HG03103 (cell line): ENCODE data around the gene RAB40C.

Experiments used
- ATAC-seq: cut with Tn5 transposase; IDR thresholded peaks from one replicate; pipeline ENCODE4 v1.9.1; 2021; ENCODE audit warnings: low read depth; ENCODE audit not compliant: unreplicated experiment

The RAB40C gene

DNA sequence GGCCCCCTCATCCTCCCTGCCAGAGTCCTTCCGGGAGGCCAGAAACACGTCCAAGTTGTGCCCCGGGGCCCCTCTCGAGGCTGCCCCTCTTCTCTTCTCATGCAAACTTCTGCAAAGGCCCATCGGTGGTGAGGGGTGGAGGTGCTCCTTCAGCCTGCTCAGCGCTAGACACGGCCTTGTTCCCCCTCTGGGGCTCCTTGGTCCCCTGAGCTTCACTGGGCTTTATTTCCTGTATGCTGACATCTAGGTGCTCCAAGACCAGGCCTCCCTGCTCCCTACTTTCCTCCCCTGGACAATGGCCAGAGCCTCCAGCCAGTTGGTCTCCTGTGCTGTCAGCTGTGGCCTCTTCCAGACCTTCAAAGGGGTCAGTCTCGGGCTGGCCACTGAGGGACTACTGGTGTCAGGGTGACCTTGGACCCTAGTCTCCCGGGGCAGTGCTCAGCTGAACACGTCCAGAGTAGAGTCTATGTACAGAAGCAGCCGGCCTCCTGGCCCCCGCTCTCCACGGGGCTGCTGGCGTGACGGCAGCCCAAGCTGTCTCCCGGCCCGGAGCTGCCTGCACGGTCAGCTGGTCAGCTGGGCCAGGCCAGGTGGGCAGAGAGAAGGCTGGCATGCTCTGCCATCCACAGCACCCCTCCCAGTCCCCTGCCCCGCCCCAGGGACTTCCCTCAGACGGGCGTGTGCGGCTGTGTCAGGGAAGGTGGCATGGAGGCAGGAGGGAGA is 31.4 kb upstream of the RAB40C start:
- no peak for ATAC-seq

DNA sequence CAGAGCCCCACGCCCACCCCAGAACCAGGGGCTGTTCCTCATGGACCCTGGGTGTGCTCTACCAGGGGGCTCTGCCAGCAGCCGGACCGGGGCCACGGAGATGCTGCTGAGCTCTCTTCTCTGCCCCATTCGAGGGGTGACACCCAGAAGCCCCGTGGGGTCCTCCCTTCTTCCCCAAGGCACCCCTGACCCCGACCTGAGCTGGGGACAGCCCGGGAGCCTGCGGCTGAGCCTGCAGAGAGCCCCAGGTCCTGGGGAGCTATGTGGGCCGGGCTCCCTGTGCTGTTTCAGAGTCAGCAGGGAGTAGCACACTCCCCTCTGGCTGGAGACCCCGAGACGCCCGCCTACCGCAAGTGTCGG is 30.9 kb upstream of the RAB40C start:
- no peak for ATAC-seq

DNA sequence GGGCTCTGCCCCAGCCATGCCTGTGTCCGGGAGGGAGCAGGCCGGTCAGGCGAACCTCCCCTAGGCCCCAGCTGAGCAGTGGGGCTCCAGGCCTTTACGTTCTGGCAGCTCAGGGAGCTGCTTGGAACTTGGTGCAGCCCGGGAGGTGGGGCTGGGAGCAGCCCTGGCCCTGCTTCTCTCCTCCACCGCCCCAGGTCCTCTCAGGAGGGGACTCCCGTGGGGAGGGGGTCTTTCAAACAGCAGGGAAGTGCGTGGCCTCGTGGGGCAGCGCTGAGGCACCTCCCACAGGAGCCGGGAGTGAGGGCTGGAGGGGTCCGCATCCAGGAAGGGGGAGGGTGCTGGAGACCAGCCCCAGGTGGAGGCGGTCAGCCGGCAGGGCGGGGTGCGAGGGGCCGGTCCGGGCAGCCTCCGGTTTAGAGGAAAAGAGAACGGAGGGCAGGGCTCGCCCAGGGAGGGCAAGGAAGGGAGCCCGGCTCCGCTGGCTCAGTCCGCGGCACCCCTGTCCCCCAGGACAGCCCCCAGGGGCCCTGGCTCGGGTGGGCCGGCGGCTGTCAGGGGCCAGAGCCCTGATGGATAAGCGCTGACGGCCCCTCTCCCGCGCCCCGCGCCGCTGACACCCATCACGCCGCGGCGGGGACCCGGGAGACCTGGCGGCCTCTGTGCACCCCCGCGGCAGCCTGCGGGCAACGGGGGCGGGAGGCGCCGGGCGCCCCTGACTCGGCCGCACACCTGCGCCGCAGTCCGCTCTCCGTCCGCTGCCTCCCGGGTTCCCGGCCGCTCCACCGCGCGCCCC is 30.3 kb upstream of the RAB40C start:
- no peak for ATAC-seq

DNA sequence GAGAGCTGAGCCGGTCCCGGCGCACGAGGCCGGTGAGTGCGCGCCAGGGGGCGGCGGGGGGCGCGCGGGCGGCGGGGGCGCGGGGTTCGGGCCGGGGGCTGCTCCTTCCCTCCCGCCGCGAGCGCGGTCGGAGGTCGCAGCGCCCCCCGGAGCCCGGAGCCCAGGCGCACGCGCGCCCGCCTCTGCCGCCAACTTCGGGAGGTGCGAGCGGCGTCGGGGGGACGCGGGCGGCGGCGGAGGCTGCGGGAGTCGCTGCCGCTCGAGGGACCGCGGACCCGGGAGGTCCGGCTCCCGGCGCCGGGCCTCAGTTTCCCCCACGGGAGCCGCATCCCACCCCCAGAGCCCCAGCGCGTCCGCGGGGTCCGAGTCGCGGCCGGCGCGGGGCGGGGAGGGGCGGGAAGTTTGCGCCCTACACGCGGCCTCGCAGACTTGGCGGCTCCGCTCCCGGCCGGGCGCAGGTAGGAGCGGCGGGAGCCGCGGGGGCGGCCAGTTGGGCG is 29.6 kb upstream of the RAB40C start, which contains the start of gene PRR35:
Gene PRR35 (plus strand): TSS at position 191 of the 497 bp plus-strand sequence. CDS start 2,901 bp downstream, outside the sequence.
- ATAC-seq = no peak

DNA sequence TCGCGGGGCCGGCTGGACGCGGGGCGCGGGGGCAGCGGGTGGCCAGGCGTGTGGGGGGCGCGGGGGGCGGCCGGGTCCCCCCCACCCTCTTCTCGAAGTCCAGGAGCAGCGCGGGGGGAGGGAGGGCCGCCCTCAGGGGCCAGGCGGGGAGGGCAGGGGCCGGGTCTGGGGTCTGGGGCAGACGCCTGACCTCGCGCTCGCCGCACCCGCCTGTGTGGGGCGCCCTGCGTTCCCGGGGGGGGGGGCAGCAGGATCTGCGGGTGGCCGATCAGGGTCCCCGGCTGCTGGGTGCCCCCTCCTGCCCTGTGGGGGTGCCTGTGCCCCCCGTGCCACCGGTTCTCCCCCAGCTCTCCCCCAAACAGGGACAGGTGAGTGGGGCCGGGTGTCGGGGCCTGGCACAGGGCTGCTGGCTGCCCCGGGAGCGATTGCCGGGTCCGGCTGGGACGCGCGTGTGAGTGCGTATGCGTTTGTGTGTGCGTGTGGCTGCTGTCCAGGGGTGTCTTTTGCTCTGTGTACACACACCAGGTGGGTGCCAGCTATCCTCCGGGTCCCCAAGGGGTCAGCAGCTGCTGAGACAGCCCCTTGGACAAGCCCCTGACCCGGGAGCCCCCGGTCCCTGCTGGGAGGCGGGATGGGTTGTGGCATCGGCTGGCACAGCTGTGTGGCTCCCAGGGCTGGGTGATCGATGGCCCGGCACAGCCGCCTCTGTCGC is 29.0 kb upstream of the RAB40C start:
- no peak for ATAC-seq

DNA sequence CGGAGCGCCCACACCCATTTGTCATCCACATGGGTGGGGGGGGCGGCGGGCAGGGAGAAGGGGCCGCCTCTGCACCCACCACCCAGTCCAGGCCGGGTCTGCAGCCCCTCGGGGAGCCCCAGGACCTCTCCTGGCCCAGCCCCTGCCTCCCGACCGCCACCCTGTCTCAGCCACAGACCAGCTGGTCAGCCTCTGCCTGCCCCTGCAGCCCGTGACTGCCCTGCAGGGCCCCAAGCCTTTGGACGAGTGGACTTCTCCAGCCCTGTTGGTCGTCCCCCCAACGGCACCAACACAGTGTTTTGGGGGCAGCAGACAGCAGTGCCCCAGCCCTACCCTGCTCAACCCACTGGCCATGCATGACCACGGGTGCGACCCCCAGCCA is 28.5 kb upstream of the RAB40C start:
- no peak for ATAC-seq

DNA sequence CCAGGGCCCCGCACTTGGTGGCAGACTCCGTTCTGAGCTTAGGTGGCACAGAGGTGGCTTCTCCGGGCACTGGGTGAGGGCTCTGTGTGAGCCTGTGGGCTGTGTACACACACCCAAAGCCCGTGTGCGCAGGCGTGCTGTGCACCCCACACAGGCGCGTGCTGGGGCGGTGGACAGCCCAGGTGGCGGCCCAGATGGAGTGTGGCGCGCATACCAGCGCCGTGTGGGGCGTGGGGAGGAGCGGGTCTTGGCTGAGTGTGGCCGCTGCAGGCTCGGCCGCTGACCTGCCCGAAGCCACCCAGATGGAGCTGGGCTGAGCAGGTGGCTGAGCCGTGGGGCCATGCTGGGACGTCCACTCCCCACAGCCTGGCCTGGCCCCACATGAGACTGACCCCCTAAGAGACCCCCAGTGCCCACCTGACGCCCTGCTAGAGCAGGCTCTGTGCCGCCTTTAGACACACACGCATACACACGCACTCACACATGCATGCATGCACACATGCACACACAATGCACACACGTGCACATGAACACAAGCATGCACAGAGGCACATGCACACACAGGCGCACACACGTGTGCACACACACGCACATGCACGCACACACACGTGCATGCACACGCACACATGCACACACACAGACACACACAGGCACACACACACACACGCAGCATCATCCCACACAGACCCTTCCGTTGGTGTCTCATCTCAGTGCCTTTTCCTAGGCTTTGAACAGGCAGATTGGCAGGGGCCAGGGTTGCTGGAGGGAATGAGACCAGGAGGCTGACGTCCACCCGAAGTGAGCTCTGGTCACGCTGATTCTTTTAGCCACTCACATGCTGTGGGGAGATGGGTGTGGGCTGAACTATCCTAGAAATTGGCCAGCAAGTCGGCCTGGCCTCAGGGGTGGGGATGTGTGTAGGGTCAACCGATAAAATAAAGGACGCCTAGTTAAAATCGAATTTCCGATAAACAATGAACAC is 27.6 kb upstream of the RAB40C start:
- no peak for ATAC-seq

DNA sequence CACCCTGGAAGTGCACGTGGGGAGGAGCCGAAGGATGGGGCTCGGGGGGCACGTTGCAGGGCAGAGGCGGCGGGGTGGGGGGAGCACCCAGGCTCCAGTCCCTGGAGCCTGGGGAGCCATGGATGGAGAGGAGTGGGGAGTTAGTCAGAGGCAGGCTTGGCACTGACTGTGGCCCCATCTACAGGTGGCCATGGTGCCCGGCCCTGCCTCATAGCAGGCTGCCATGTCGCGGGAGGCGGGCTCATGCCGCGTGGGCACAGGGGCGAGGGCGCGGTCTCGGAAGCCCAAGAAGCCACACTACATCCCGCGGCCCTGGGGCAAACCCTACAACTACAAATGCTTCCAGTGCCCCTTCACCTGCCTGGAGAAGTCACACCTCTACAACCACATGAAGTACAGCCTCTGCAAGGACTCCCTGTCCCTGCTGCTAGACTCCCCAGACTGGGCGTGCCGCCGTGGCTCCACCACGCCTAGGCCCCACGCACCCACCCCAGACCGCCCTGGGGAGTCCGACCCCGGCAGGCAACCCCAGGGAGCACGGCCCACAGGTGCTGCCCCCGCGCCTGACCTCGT is 26.7 kb upstream of the RAB40C start:
- no peak for ATAC-seq

DNA sequence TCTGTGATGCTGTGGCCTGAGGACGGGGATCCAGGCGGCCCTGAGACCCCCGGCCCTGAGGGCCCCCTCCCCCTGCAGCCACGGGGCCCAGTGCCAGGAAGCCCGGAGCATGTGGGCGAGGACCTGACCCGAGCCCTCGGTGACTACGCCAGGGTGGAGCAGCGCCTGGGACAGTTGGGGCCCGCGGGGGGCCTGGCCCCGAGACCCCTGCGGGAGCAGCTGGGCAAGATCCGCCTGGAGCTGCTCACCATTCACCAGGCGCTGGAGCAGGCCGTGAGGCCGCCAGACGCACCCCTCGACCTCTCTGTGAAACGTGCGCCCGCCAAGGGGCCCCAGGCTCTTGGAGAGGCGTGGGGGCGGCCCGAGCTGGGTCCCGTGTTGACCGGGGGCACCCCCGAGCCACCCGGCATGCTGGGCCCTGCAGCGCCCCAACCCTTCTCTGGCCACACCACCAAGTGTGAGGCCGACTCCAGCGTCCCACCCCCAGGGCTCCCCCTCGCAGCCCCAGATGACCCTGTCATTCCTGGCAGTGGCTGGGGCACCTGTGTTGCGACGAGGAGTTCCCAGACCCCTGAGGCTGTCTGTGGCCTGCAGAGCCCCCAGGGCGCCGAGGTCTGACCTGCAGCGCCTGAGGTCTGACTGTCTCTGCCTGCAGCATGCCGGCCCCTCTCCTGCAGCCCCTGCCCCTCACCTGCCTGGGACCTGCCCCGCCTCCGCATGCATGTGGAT is 25.0 kb upstream of the RAB40C start:
- no peak for ATAC-seq

DNA sequence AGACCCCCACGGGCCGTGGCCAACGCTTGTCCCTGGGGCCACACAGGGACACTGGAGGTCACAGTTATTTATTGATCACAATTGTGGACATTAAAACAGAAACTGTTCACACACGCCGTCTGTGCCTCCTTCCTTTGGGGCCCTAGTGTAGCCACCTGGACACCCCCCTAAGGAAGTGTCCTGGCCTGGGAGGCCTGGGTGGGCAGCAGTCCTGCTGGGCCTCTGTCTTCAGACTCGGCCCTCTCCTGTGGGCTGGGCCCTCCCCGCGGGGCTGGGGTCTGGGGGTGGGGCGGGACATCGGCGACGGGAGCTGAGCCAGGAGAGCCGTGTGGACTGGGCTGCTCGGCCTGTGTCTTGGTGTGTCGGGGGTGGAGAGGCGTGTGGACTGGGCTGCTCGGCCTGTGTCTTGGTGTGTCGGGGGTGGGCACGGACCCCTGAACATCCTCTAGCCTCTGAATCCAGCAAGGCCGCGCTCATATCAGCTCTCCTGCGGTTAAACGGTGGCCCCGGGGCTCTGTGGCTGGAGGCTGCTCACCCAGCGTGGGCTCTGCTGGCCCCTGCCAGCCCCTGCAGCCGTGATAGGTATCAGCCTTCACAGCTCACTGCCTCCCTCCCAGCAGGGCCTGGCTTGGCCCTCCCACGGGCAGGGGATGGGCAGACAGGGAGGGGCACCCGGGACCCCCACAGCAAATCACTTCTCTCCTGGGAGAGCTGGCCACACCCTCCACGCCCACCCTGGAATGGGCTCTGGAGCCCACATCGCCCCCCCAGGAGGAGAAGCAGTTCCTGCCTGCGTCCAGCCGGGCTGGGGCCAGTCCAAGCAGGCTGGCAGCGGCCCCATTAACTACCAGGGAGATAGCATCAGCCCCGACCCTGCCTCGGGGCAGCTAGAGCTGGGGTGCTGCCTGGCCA is 24.2 kb upstream of the RAB40C start:
- ATAC-seq = no peak

DNA sequence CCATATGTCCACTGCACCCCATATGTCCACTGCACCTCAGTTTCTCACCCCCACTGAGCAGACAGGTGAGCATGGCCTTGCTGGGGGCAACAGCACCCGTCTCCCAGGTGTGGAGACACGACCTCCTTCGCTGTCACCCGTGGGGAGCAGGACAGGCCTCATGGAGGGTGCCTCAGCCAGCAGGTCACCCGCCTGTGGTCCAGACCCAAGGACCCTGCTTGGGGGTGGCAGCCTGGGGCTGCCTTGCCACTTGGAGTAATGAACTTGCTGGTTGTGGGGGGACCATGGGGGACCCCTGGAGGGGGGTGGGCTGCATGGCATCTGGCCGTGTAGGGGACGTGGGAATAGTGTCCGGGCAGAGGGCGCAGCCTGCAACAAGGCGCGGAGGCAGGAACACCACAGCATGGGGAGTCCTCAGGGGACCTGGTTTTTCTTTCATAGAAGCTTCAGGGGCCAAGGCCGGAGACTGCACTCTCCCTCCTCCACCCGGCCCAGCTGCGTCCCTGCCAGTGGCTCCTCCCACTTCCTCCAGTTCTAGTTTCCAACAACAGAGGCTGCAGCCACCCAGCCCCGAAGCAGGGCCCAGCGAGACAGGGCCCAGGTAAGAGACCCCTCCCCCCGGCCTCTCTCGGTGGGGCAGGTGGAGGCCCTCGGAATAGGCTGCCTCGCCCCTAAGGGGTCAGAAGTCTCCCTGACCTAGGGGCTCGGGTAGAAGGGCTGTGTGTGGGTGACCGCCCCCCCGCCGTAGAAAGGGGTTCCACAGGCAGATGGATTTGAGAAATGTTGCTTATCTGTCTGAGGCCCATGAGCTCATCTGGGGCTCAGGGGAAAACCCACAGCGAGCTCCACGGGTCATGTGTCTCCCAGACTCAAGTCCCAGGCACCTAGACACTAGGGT is 23.1 kb upstream of the RAB40C start, which contains the start of gene NHLRC4:
Gene NHLRC4 (plus strand): TSS at position 531 of the 898 bp plus-strand sequence. CDS start 1,043 bp downstream, outside the sequence.
- peak; percentile 43 for ATAC-seq

DNA sequence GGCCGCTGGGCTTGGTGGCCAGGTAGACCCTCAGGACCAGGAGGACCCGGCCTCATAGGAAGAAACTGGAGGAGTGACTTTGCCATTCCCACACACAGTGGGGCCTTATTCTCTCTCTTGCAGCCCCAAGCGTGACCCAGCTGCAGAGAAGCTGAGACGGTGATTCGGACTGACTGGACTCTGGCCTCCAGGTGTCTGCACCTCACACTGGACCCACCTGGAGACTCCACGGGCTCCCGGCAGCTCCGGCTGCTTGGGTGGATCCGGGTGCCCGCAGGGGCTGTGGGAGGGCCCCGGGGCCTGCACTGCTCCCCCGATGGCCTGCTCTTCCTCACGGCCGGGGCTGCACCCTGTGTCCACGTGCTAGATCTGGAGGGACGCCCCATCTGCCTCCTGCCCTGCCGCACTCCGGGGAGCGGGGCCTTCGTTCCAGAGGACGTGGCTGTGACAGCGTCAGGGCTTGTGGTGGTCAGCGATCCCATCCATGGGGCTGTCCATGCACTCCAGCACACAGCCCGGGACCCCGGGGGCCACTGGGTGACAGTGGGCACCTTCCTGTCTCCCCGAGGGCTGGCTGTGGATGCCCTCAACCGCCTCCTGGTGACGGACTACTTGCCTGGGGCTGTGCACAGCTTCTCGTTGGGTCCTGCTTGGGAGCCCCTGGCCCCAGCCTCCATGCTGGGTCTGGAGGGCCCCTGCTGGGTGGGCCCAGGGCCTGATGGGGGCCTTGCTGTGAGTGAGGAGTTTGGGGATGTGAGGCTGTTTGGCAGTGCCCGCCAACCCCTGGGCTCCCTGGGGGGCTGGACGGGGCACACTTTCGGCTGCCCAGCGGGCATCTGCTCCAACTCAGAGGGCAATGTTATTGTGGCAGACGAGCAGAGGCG is 22.3 kb upstream of the RAB40C start:
- ATAC-seq = no peak

DNA sequence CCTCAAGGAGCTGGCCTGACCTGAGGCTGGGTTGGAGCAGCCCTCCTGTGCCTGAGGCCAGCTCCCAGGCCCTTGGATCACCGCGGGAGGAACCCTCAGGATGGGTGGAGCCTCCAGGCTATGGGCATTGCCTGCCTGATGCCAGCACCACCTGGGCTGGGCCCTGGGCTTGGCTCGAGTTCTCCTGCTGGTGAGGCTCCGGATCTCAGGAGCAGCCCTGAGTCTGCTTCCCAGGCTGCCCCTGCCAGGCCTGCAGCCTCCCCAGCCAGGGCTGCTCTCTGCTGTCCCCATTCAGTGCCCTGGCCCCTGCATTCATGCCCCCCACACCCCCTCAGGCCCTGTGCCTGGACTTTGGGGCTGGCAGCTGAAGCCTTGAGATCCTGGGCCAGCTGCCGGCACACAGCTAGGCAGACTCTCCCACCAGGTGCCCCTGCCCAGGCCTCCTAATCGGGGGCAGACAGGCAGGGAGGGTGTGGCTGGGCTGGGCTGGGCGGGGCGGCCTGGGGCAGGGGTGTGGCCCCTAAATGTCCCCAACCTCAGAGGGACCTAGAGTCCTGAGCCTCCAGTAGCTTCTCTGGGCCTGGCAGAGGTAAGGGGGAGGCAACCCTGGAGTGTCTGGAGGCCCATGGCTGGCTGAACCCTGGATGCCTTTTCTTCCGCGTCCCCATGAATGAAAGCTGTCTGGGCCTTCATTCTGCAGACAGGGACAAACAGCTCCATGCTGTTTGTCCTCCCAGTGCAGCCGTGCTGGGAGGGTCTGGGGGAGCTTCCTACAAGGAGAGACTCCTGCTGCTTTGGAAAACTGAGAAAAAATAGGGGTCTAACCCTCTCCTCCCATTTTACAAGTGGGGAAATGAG is 21.2 kb upstream of the RAB40C start:
- no peak for ATAC-seq

DNA sequence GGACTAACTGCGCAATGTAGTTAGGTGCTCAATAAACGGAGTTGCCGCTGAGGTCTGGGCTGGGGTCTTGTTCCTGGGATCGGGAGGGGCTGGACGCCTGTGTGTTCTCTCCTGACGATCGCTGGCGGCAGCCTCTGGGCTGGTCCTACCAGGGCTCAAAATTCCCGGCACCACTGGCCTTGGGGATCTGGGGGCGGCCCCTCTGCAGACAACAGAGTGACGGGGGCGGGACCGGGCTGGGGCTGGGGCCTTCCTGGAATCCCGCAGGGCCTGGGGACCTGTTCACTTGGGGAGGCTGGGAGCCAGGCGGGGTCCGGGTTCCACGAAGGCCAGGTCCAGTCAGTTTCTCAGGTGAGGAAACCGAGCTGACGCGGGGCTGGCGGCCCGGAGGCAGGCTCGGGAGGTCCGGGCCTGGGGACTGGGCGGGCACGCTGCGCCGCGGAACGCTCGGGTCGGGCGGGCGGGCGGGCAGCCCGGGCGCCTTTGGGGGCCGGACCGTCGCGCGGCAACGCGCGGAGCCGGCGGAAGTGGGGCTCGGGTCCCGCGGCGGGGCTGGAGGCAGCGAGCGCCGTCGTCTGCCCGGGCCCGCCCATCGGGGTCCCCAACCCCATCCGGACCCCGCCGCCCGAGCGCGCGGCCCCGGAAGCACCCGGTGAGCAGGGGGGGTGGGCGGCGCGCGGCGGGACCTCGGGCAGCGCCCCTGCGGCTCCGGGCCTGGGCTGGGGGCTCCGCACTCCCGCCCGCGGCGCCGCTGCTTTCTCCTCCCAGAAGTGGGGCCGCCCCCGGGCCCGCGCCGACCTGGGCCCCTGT is 20.2 kb upstream of the RAB40C start, which contains the start of gene PIGQ:
Gene PIGQ (plus strand): TSS at position 524 of the 810 bp plus-strand sequence. CDS start 4,107 bp downstream, outside the sequence.
- no peak for ATAC-seq
